HepG2 (cell line): ENCODE results near the gene NFKBIA. TPM values are rescaled to one million over a fixed set of nuclear protein-coding genes. Genes with fewer than 3 reads are reported as not detected.

Experiments
- BCL6 ChIP-seq: IDR thresholded peaks from 2 replicates; pipeline ENCODE4 v1.6.1; 2016; ENCODE audit warnings: missing genetic modification reagents, missing compliant biosample characterization
- ERF ChIP-seq: IDR thresholded peaks from 2 replicates; pipeline ENCODE4 v1.6.1; 2018; ENCODE audit warnings: missing biosample characterization, missing genetic modification reagents
- HOXA3 ChIP-seq: sonication (generic); formaldehyde crosslinking; IDR thresholded peaks from 2 replicates; pipeline ENCODE4 v1.5.0; 2020; ENCODE audit warnings: missing genetic modification reagents
- HOXA9 ChIP-seq: sonication (generic); formaldehyde crosslinking; IDR thresholded peaks from 2 replicates; pipeline ENCODE4 v1.8.1; 2022; ENCODE audit warnings: missing genetic modification reagents, mild to moderate bottlenecking, moderate library complexity, borderline replicate concordance
- KDM5B ChIP-seq: sonication (generic); formaldehyde crosslinking; IDR thresholded peaks from 2 replicates; pipeline ENCODE4 v1.4.0; 2020; ENCODE audit warnings: missing genetic modification reagents, mild to moderate bottlenecking, borderline replicate concordance
- KMT2A ChIP-seq: sonication (generic); formaldehyde crosslinking; IDR thresholded peaks from 2 replicates; pipeline ENCODE4 v1.4.0; 2020; ENCODE audit warnings: missing genetic modification reagents
- MLLT10 ChIP-seq: sonication (generic); formaldehyde crosslinking; IDR thresholded peaks from 2 replicates; pipeline ENCODE4 v1.4.0; 2020; ENCODE audit warnings: missing genetic modification reagents
- RARA ChIP-seq: IDR thresholded peaks from 2 replicates; pipeline ENCODE4 v1.6.1; 2016; ENCODE audit warnings: missing genetic modification reagents, missing compliant biosample characterization
- RBM22 ChIP-seq: fragments of 200-400 bp; formaldehyde crosslinking; optimal IDR thresholded peaks from 2 replicates; pipeline ENCODE3; 2017; ENCODE audit warnings: mild to moderate bottlenecking, low read length, moderate library complexity
- RXRA ChIP-seq: sonication (generic); formaldehyde crosslinking; IDR thresholded peaks from 2 replicates; pipeline ENCODE4 v1.5.1; 2020; ENCODE audit warnings: missing genetic modification reagents
- TEAD3 ChIP-seq: optimal IDR thresholded peaks from 2 replicates; pipeline ENCODE3; 2016; ENCODE audit warnings: borderline replicate concordance
- THYN1 ChIP-seq: sonication (generic); formaldehyde crosslinking; IDR thresholded peaks from 2 replicates; pipeline ENCODE4 v1.8.1; 2023; ENCODE audit warnings: low read depth, mild to moderate bottlenecking, moderate library complexity, missing genetic modification reagents, borderline replicate concordance
- ZNF350 ChIP-seq: sonication (generic); formaldehyde crosslinking; IDR thresholded peaks from 2 replicates; pipeline ENCODE4 v1.4.0; 2020; ENCODE audit warnings: mild to moderate bottlenecking, low read depth, missing genetic modification reagents, borderline replicate concordance
- ZNF431 ChIP-seq: sonication (generic); formaldehyde crosslinking; IDR thresholded peaks from 2 replicates; pipeline ENCODE4 v1.9.0; 2022; ENCODE audit warnings: missing genetic modification reagents, low read depth, mild to moderate bottlenecking, borderline replicate concordance
- ZNF768 ChIP-seq: sonication (generic); formaldehyde crosslinking; IDR thresholded peaks from 2 replicates; pipeline ENCODE4 v1.4.0; 2020; ENCODE audit warnings: missing genetic modification reagents
- polyA plus RNA-seq, 8 experiments: library from polyadenylated mRNA; depleted of rRNA in 3 of 8; stranded (reverse) in 7 of 8; unstranded in 1 of 8; fragments of >200 nt; fragmentation: Illumina TruSeq in 4 of 8; extraction: Trizol in 4 of 8; gene quantifications; 2 replicates each; pipeline versions ENCODE4 v1.2.1 to v1.2.3, GENCODE V29; 2011 to 2016; ENCODE audit warnings: low read depth in 4 of 8, missing spikeins in 1 of 8, mixed read lengths in 1 of 8; ENCODE audit not compliant: insufficient read depth in 1 of 8
- total RNA-seq, 5 experiments: library from RNA; depleted of rRNA; stranded (reverse); fragments of >200 nt; fragmentation: Illumina TruSeq; extraction: Trizol; gene quantifications; 2 replicates each; pipeline ENCODE4 v1.2.3, GENCODE V29; 2016; ENCODE audit warnings: low read depth in 1 of 5
- TF ChIP-seq, protein P1 (sequence below): sonication (generic); formaldehyde crosslinking; IDR thresholded peaks from 2 replicates; pipeline ENCODE4 v1.5.0; 2020; ENCODE audit warnings: mild to moderate bottlenecking, missing genetic modification reagents
- TF ChIP-seq, protein P2 (sequence below): sonication (generic); formaldehyde crosslinking; IDR thresholded peaks from 2 replicates; pipeline ENCODE4 v1.5.0; 2020; ENCODE audit warnings: mild to moderate bottlenecking, missing genetic modification reagents, borderline replicate concordance
- TF ChIP-seq, protein P3 (sequence below): sonication (generic); formaldehyde crosslinking; IDR thresholded peaks from 2 replicates; pipeline ENCODE4 v1.5.0; 2020; ENCODE audit warnings: mild to moderate bottlenecking, missing genetic modification reagents
- TF ChIP-seq, protein P4 (sequence below): sonication (generic); formaldehyde crosslinking; IDR thresholded peaks from 2 replicates; pipeline ENCODE4 v1.5.0; 2020; ENCODE audit warnings: missing genetic modification reagents
- TF ChIP-seq, protein P5 (sequence below): IDR thresholded peaks from 2 replicates; pipeline ENCODE4 v1.6.1; 2016; ENCODE audit warnings: mild to moderate bottlenecking, missing biosample characterization, missing genetic modification reagents

The NFKBIA gene
- total and polyA plus RNA-seq, 2 of the 13 experiments (the other 11 are each of a cell fraction or from before 2014, with no cell fraction given): 197 to 319 TPM

DNA sequence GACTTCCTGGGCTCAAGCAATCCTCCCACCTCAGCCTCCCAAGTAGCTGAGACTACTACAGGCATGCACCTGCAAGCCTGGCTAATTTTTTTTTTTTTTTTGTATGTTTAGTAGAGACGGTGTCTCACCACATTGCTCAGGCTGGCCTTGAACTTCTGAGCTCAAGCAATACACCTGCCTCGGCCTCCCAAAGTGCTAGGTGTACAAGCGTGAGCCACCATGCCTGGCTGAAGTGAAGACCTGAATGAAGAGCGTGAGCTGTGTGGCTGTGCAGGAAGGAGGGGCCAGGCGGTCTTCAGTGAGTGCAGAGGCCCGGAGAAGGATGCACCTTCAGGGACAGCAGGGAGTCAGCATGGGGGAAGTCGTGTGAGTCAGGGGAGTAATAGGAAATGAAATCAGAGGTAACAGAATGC lies 14.9 kb upstream of the NFKBIA start (continued):
- TF ChIP-seq, protein P1, sequence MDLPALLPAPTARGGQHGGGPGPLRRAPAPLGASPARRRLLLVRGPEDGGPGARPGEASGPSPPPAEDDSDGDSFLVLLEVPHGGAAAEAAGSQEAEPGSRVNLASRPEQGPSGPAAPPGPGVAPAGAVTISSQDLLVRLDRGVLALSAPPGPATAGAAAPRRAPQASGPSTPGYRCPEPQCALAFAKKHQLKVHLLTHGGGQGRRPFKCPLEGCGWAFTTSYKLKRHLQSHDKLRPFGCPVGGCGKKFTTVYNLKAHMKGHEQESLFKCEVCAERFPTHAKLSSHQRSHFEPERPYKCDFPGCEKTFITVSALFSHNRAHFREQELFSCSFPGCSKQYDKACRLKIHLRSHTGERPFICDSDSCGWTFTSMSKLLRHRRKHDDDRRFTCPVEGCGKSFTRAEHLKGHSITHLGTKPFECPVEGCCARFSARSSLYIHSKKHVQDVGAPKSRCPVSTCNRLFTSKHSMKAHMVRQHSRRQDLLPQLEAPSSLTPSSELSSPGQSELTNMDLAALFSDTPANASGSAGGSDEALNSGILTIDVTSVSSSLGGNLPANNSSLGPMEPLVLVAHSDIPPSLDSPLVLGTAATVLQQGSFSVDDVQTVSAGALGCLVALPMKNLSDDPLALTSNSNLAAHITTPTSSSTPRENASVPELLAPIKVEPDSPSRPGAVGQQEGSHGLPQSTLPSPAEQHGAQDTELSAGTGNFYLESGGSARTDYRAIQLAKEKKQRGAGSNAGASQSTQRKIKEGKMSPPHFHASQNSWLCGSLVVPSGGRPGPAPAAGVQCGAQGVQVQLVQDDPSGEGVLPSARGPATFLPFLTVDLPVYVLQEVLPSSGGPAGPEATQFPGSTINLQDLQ (CRISPR knock-in tag): no peak
- TF ChIP-seq ERF (CRISPR knock-in tag): 0 out of 2 replicates have a peak, but pooled peaks have one; percentile 20
- no peak for TF ChIP-seq RBM22
- no peak for TF ChIP-seq HOXA9
- peak; percentile 49; the same call in 1 of the 2 replicates for TF ChIP-seq ZNF768 (CRISPR knock-in tag)
- no peak for TF ChIP-seq HOXA3 (CRISPR knock-in tag)
- TF ChIP-seq TEAD3 (CRISPR knock-in tag): peak; percentile 17
- TF ChIP-seq KMT2A (CRISPR knock-in tag): 0 out of 2 replicates have a peak, but pooled peaks have one; percentile 41
- no peak for TF ChIP-seq THYN1 (CRISPR knock-in tag)
- TF ChIP-seq RXRA: peak; percentile 35; the same call in 1 of the 2 replicates
- peak; percentile 35; the same call in 1 of the 2 replicates for TF ChIP-seq BCL6 (CRISPR knock-in tag)
- no peak for TF ChIP-seq KDM5B (CRISPR knock-in tag)
- TF ChIP-seq MLLT10 (CRISPR knock-in tag): no peak
- no peak for TF ChIP-seq ZNF431 (CRISPR knock-in tag)
- TF ChIP-seq, protein P2, sequence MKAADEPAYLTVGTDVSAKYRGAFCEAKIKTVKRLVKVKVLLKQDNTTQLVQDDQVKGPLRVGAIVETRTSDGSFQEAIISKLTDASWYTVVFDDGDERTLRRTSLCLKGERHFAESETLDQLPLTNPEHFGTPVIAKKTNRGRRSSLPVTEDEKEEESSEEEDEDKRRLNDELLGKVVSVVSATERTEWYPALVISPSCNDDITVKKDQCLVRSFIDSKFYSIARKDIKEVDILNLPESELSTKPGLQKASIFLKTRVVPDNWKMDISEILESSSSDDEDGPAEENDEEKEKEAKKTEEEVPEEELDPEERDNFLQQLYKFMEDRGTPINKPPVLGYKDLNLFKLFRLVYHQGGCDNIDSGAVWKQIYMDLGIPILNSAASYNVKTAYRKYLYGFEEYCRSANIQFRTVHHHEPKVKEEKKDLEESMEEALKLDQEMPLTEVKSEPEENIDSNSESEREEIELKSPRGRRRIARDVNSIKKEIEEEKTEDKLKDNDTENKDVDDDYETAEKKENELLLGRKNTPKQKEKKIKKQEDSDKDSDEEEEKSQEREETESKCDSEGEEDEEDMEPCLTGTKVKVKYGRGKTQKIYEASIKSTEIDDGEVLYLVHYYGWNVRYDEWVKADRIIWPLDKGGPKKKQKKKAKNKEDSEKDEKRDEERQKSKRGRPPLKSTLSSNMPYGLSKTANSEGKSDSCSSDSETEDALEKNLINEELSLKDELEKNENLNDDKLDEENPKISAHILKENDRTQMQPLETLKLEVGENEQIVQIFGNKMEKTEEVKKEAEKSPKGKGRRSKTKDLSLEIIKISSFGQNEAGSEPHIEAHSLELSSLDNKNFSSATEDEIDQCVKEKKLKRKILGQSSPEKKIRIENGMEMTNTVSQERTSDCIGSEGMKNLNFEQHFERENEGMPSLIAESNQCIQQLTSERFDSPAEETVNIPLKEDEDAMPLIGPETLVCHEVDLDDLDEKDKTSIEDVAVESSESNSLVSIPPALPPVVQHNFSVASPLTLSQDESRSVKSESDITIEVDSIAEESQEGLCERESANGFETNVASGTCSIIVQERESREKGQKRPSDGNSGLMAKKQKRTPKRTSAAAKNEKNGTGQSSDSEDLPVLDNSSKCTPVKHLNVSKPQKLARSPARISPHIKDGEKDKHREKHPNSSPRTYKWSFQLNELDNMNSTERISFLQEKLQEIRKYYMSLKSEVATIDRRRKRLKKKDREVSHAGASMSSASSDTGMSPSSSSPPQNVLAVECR (CRISPR knock-in tag): no peak
- TF ChIP-seq, protein P3, sequence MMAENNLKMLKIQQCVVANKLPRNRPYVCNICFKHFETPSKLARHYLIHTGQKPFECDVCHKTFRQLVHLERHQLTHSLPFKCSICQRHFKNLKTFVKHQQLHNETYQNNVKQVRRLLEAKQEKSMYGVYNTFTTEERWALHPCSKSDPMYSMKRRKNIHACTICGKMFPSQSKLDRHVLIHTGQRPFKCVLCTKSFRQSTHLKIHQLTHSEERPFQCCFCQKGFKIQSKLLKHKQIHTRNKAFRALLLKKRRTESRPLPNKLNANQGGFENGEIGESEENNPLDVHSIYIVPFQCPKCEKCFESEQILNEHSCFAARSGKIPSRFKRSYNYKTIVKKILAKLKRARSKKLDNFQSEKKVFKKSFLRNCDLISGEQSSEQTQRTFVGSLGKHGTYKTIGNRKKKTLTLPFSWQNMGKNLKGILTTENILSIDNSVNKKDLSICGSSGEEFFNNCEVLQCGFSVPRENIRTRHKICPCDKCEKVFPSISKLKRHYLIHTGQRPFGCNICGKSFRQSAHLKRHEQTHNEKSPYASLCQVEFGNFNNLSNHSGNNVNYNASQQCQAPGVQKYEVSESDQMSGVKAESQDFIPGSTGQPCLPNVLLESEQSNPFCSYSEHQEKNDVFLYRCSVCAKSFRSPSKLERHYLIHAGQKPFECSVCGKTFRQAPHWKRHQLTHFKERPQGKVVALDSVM: peak; percentile 72
- TF ChIP-seq, protein P4, sequence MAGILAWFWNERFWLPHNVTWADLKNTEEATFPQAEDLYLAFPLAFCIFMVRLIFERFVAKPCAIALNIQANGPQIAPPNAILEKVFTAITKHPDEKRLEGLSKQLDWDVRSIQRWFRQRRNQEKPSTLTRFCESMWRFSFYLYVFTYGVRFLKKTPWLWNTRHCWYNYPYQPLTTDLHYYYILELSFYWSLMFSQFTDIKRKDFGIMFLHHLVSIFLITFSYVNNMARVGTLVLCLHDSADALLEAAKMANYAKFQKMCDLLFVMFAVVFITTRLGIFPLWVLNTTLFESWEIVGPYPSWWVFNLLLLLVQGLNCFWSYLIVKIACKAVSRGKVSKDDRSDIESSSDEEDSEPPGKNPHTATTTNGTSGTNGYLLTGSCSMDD: no peak
- TF ChIP-seq RARA (CRISPR knock-in tag): peak; percentile 38
- TF ChIP-seq, protein P5, sequence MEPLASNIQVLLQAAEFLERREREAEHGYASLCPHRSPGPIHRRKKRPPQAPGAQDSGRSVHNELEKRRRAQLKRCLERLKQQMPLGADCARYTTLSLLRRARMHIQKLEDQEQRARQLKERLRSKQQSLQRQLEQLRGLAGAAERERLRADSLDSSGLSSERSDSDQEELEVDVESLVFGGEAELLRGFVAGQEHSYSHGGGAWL (CRISPR knock-in tag): 0 out of 2 replicates have a peak, but pooled peaks have one; percentile 52
- TF ChIP-seq ZNF350 (CRISPR knock-in tag): peak; percentile 18; the same call in 1 of the 2 replicates
